Epithelial cell of proximal tubule (primary cell): ENCODE data around the gene AP3D1. TPM values are rescaled to one million over a fixed set of nuclear protein-coding genes. Genes with fewer than 3 reads are reported as not detected.
"Not testable (repeated sequence)": the region's sequence is repeated elsewhere in the genome, so short reads cannot be mapped to it uniquely, and the experiment has no call there.

Source experiments
- DNase-seq: peaks from one replicate; pipeline ENCODE4 v3.0.0-alpha.2; 2011; ENCODE audit warnings: low read depth
- H3K4me3 ChIP-seq: 2 replicates; pipeline ENCODE4 v1.5.1; 2011; ENCODE audit warnings: low read depth, mild to moderate bottlenecking, low read length
- total RNA-seq: library from RNA; depleted of rRNA; stranded (reverse); fragments of >200 nt; gene quantifications from 2 replicates; pipeline ENCODE4 v1.2.3, GENCODE V29; 2015
- TF ChIP-seq, protein P1 (sequence below): conservative IDR thresholded peaks from 2 replicates; pipeline ENCODE4 v1.5.1; 2012; ENCODE audit warnings: low read depth, mild to moderate bottlenecking, low read length

The AP3D1 gene
- total RNA-seq, 1 donor from 2014 or later, result 141 TPM

- DNase-seq, result no peak
- H3K4me3 ChIP-seq, result peak overlapping the region; percentile 61
- TF ChIP-seq, protein P1, sequence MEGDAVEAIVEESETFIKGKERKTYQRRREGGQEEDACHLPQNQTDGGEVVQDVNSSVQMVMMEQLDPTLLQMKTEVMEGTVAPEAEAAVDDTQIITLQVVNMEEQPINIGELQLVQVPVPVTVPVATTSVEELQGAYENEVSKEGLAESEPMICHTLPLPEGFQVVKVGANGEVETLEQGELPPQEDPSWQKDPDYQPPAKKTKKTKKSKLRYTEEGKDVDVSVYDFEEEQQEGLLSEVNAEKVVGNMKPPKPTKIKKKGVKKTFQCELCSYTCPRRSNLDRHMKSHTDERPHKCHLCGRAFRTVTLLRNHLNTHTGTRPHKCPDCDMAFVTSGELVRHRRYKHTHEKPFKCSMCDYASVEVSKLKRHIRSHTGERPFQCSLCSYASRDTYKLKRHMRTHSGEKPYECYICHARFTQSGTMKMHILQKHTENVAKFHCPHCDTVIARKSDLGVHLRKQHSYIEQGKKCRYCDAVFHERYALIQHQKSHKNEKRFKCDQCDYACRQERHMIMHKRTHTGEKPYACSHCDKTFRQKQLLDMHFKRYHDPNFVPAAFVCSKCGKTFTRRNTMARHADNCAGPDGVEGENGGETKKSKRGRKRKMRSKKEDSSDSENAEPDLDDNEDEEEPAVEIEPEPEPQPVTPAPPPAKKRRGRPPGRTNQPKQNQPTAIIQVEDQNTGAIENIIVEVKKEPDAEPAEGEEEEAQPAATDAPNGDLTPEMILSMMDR, result no peak
Observed at GRCh38 chr19:2097203-2097885, 54.0 kb downstream of the AP3D1 start.

DNA sequence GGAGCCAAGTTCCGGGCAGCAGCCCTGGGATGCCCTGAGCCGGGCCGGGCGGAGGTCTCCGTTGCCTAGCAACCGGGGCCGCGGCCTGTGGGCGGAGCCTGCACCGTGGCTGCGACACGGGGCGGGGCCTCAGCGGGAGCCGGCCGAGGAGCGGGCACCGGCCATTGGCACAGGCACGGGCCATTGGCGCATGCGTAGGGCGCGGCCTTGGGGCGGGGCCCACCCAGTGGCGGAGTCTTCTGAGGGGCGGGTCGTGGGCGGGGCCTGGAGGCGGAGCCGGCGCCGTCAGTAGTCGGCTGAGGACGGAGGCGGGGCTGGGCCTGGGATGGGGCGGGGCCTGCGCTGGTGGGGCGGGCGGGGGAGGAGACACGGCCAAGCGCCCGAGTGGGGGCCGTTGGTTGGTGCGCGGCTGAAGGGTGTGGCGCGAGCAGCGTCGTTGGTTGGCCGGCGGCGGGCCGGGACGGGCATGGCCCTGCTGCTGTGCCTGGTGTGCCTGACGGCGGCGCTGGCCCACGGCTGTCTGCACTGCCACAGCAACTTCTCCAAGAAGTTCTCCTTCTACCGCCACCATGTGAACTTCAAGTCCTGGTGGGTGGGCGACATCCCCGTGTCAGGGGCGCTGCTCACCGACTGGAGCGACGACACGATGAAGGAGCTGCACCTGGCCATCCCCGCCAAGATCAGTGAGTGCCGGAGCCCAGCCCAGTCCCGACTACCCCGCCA lies 54.7 kb downstream of the AP3D1 start, which contains the start of gene IZUMO4:
Gene IZUMO4 (plus strand): TSS at position 436 of the 723 bp plus-strand sequence. CDS start 31 bp downstream, at position 467.
- TF ChIP-seq, protein P1, result peak; percentile 41
- peak within 1 kb of the TSS; percentile 81 for H3K4me3 ChIP-seq
- no peak for DNase-seq

DNA sequence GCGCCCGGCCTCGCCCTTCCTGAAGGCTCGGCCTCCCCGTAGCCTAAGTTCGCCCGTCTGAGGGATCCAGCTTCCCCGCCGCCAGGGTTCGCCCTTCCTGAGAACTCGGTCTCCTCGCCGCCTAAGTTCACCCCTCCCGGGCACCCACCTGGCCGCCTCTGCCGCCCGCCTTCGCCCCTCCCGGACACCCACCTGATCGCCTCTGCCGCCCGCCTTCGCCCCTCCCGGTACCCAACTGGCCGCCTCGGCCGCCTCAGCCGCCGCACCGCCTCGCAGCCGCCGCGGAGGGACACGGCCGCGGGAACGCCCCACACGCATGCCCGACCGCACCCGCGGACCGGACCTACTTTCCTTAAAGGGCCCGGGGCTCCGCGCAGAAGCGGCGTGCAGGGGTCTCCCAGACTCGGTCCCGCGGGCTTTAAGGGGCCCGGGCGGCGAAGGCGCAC lies 55.3 kb downstream of the AP3D1 start, which contains the start of gene MOB3A:
Gene MOB3A (minus strand): TSS at position 293 of the 446 bp plus-strand sequence. CDS start 17,766 bp downstream, outside the sequence.
- DNase-seq, result no peak
- TF ChIP-seq, protein P1, result peak; percentile 38
- peak within 1 kb of the TSS; percentile 81 for H3K4me3 ChIP-seq

DNA sequence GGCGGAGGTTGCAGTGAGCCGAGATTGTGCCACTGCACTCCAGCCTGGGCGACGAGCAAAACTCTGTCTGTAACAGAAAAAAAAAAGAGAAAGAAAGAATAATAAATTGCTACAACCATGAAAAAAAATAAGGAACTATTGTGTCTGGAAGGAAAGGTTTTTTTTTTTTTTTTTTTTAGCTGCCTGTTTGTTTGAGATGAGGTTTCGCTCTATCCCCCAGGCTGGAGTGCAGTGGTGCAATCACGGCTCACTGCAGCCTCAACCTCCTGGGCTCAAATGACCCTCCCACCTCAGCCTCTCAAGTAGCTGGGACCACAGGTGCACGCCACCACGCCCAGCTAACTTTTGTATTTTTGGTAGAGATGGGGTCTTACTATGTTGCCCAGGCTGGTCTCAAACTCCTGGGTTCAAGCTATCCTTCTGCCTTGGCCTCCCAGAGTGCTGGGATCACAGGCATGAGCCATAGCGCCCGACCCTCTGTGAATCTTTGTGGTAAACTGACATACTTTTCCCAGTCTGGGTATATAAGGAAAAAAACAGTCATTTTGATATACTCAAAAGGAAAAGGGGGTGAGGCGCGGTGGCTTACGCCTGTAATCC lies 59.3 kb downstream of the AP3D1 start:
- not testable (repeated sequence) for DNase-seq, H3K4me3 ChIP-seq

DNA sequence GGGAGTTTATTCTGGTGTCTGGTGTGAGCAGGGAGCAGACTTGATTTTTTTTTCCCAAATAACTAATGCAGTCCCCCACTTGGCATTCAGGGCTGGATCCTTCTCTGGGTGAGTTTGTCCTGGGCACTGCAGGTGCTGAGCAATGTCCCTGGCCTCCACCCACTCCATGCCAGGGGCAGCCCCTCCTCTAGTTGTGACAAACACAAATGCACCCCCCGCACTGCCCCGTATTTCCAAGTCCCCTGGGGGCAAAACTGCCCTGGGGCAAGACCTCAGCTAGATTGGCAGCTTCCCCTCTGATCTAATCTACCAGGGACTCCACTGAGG lies 61.7 kb downstream of the AP3D1 start:
- H3K4me3 ChIP-seq, result no peak overlapping the region
- TF ChIP-seq, protein P1, result no peak
- no peak for DNase-seq

DNA sequence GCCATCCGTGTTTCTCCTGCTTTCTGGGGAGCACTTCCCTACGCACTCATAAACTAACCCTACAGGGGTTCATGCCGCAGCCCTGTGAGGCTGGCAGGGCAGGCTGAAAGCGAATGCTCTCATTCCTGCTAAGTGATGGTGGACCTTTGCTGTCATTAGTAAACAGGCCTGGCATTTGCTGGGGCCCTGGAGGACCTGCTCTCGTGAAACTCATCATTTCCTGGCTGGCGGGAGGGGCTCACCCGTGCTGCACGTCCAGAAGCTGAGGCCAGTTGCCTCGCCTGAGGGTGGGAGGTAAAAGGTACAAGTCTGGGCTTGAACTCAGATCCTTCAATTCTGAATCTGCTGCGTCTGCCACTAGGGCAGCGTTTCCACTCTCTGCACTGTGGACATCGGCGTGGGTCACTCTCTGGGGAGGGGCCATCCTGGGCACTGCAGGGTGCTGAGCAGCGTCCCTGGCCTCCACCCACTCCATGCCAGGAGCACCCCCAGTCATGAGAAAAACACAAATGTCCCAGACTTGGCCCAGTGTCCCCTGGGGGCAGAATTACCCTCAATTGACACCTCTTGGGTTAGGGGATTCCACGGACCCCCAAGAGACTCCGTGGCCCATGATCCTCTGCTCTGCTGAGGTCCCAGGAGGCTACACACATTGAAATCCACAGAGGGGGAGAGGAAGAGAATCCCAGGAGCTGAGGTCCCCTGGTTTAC lies 62.2 kb downstream of the AP3D1 start:
- H3K4me3 ChIP-seq, result no peak overlapping the region
- TF ChIP-seq, protein P1, result no peak
- no peak for DNase-seq

- DNase-seq, result no peak
Observed at GRCh38 chr19:2087621-2088100, 63.7 kb downstream of the AP3D1 start.

GRCh38 chr19:2086695-2087620 lies 64.4 kb downstream of the AP3D1 start:
- DNase-seq, H3K4me3 ChIP-seq: not testable (repeated sequence)

More at GRCh38 chr19:2087621-2088100, 63.7 kb downstream of the AP3D1 start:
- TF ChIP-seq, protein P1, result no peak
- no peak overlapping the region for H3K4me3 ChIP-seq
